Fibroblast of lung (primary cell): ENCODE measurements around the gene EYA3.

ENCODE experiments used
- EZH2 ChIP-seq: IDR thresholded peaks from 2 replicates; pipeline ENCODE4 v1.5.1; 2012; ENCODE audit warnings: low read length, control low read depth, mild to moderate bottlenecking; ENCODE audit errors: missing control alignments
- TF ChIP-seq, protein P1 (sequence below), 2 donors: IDR thresholded peaks in 1 of 2; conservative IDR thresholded peaks in 1 of 2; 1 replicate in 1 of 2; 2 replicates in 1 of 2; pipeline ENCODE4 v1.5.1; 2011 to 2012; ENCODE audit warnings: low read length in 2 of 2, control low read depth in 1 of 2, inconsistent platforms in 1 of 2, low read depth in 1 of 2, mild to moderate bottlenecking in 1 of 2

DNA sequence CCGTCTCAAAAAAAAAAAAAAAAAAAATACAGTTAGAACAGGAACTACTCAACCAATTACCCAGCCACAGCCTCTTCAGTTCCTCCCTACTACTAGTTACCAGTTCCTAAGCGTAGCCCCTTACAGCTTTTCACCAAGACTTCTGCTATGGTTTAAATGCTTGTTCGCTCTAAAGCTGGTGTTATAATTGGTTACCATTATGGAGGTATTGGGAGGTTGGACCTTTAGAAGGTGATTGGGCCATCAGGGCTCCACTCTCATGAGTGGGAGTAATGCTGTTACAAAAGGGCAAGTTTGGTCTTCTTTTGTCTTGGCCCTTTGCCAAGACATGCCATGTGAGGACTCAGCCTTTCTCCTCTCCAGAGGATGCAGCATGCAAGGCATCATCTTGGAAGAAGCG, 156.7 kb downstream of the EYA3 start:
- TF ChIP-seq, protein P1, sequence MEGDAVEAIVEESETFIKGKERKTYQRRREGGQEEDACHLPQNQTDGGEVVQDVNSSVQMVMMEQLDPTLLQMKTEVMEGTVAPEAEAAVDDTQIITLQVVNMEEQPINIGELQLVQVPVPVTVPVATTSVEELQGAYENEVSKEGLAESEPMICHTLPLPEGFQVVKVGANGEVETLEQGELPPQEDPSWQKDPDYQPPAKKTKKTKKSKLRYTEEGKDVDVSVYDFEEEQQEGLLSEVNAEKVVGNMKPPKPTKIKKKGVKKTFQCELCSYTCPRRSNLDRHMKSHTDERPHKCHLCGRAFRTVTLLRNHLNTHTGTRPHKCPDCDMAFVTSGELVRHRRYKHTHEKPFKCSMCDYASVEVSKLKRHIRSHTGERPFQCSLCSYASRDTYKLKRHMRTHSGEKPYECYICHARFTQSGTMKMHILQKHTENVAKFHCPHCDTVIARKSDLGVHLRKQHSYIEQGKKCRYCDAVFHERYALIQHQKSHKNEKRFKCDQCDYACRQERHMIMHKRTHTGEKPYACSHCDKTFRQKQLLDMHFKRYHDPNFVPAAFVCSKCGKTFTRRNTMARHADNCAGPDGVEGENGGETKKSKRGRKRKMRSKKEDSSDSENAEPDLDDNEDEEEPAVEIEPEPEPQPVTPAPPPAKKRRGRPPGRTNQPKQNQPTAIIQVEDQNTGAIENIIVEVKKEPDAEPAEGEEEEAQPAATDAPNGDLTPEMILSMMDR (conservative IDR thresholded peaks at IDR 0.05 in 1 of 2, IDR thresholded peaks at IDR 0.05 in 1 of 2; ENCODE audit: low read depth in 1 of 2, low read length in 2 of 2) = no peak
- no peak for TF ChIP-seq EZH2
